Measurements from ENCODE around the gene ASCL5. TPM values are rescaled to one million over a fixed set of nuclear protein-coding genes. Genes with fewer than 3 reads are reported as not detected.

Gene ASCL5
- total RNA-seq, 1 donor from 2014 or later, result not detected

- H3K4me3 Mint-ChIP-seq (ENCODE audit: unreplicated experiment), result no peak overlapping the region
- TF ChIP-seq CTCF (IDR thresholded peaks at IDR 0.05), result no peak
- peaks cover 28% of the 10 kb centered on the region for H3K4me1 Mint-ChIP-seq (ENCODE audit: low read depth)
- H3K9me3 Mint-ChIP-seq (ENCODE audit: low read depth), result no peaks in the 10 kb centered on the region
- no peaks in the 10 kb centered on the region for H3K27me3 Mint-ChIP-seq (ENCODE audit: low read depth)
- H3K27ac Mint-ChIP-seq (ENCODE audit: unreplicated experiment), result peak overlapping the region; percentile 97
- peak; percentile 36 for DNase-seq (ENCODE audit: low spot score)
- peaks cover 21% of the 10 kb centered on the region for H3K36me3 Mint-ChIP-seq (ENCODE audit: low read depth)
Observed at GRCh38 chr1:201138311-201138840, 11.4 kb upstream of the ASCL5 start.

- Mint-ChIP-seq H3K36me3 (ENCODE audit: low read depth) (peaks cover 22% of the 10 kb centered on the region), H3K4me1 (ENCODE audit: low read depth) (peaks cover 28% of the 10 kb centered on the region), H3K4me3 (ENCODE audit: unreplicated experiment) (no peak overlapping the region)
Observed at GRCh38 chr1:201137579-201138310, 10.8 kb upstream of the ASCL5 start.

GRCh38 chr1:201137024-201137392, 10.0 kb upstream of the ASCL5 start:
- no peak for TF ChIP-seq CTCF (IDR thresholded peaks at IDR 0.05)
- Mint-ChIP-seq H3K4me1 (ENCODE audit: low read depth) (peaks cover 28% of the 10 kb centered on the region), H3K27me3 (ENCODE audit: low read depth) (no peaks in the 10 kb centered on the region), H3K9me3 (ENCODE audit: low read depth) (no peaks in the 10 kb centered on the region), H3K27ac (ENCODE audit: unreplicated experiment) (peak overlapping the region; percentile 97), H3K36me3 (ENCODE audit: low read depth) (peaks cover 18% of the 10 kb centered on the region), H3K4me3 (ENCODE audit: unreplicated experiment) (no peak overlapping the region)
- DNase-seq (ENCODE audit: low spot score), result peak; percentile 59

More at GRCh38 chr1:201137579-201138310, 10.8 kb upstream of the ASCL5 start:
- TF ChIP-seq CTCF (IDR thresholded peaks at IDR 0.05), result no peak
- peak; percentile 90 for DNase-seq (ENCODE audit: low spot score)
- no peaks in the 10 kb centered on the region for H3K9me3 Mint-ChIP-seq (ENCODE audit: low read depth)
- H3K27ac Mint-ChIP-seq (ENCODE audit: unreplicated experiment), result peak overlapping the region; percentile 97
- H3K27me3 Mint-ChIP-seq (ENCODE audit: low read depth), result no peaks in the 10 kb centered on the region

GRCh38 chr1:201136355-201137023, 9.5 kb upstream of the ASCL5 start:
- Mint-ChIP-seq H3K27ac (ENCODE audit: unreplicated experiment) (no peak overlapping the region), H3K4me3 (ENCODE audit: unreplicated experiment) (no peak overlapping the region), H3K9me3 (ENCODE audit: low read depth) (no peaks in the 10 kb centered on the region), H3K27me3 (ENCODE audit: low read depth) (no peaks in the 10 kb centered on the region), H3K4me1 (ENCODE audit: low read depth) (peaks cover 28% of the 10 kb centered on the region), H3K36me3 (ENCODE audit: low read depth) (peaks cover 18% of the 10 kb centered on the region)
- DNase-seq (ENCODE audit: low spot score), result no peak
- TF ChIP-seq CTCF (IDR thresholded peaks at IDR 0.05), result no peak

GRCh38 chr1:201134405-201134804, 7.4 kb upstream of the ASCL5 start:
- Mint-ChIP-seq H3K4me3 (ENCODE audit: unreplicated experiment) (no peak overlapping the region), H3K27ac (ENCODE audit: unreplicated experiment) (no peak overlapping the region), H3K36me3 (ENCODE audit: low read depth) (peaks cover 15% of the 10 kb centered on the region), H3K27me3 (ENCODE audit: low read depth) (no peaks in the 10 kb centered on the region), H3K9me3 (ENCODE audit: low read depth) (peaks cover 3% of the 10 kb centered on the region), H3K4me1 (ENCODE audit: low read depth) (peaks cover 25% of the 10 kb centered on the region)
- no peak for DNase-seq (ENCODE audit: low spot score)
- TF ChIP-seq CTCF (IDR thresholded peaks at IDR 0.05), result no peak
